K562 (cell line): ENCODE measurements around the gene BMP10. TPM values are rescaled to one million over a fixed set of nuclear protein-coding genes. Genes with fewer than 3 reads are reported as not detected.
A peak's percentile ranks its signal among the peaks of the same experiment; 100 is the strongest.

Experiments
- ATF7 ChIP-seq: fragments of 450-650 bp; IDR thresholded peaks from 2 replicates; pipeline ENCODE4 v1.7.1; 2014; ENCODE audit warnings: mild to moderate bottlenecking, moderate library complexity
- CXXC5 ChIP-seq: fragments of 250-450 bp; sonication (Bioruptor Pico); IDR thresholded peaks from 2 replicates; pipeline ENCODE4 v1.8.0; 2022; ENCODE audit warnings: inconsistent platforms, mild to moderate bottlenecking, moderate library complexity
- DEAF1 ChIP-seq: fragments of 450-650 bp; formaldehyde crosslinking; IDR thresholded peaks from 2 replicates; pipeline ENCODE4 v1.4.0; 2020; ENCODE audit warnings: mild to moderate bottlenecking, moderate library complexity
- ELF4 ChIP-seq: fragments of 450-650 bp; formaldehyde crosslinking; IDR thresholded peaks from 2 replicates; pipeline ENCODE4 v1.4.0; 2022; ENCODE audit warnings: missing genetic modification characterization
- ESRRA ChIP-seq: fragments of 450-650 bp; IDR thresholded peaks from 2 replicates; pipeline ENCODE4 v1.6.1; 2014; ENCODE audit warnings: low read depth, mild to moderate bottlenecking, moderate library complexity, borderline replicate concordance
- ETV1 ChIP-seq: fragments of 450-650 bp; conservative IDR thresholded peaks from 2 replicates; pipeline ENCODE4 v1.6.1; 2016; ENCODE audit warnings: missing genetic modification characterization, control low read depth, low read depth, missing compliant biosample characterization
- ETV6 ChIP-seq, 3 experiments: fragments of 150-350 bp in 1 of 3; sonication (generic) in 1 of 3; formaldehyde crosslinking in 1 of 3; IDR thresholded peaks; 2 replicates each; pipeline versions ENCODE4 v1.6.1 to v1.8.0; 2014 to 2022; ENCODE audit warnings: borderline replicate concordance in 2 of 3, low read depth in 2 of 3, antibody characterized with exemption in 1 of 3, low read length in 1 of 3, mild to moderate bottlenecking in 1 of 3, missing genetic modification reagents in 1 of 3
- FOSL1 ChIP-seq: fragments of 200-800 bp; sonication (Bioruptor generic); conservative IDR thresholded peaks from 2 replicates; pipeline ENCODE4 v1.6.1; 2016; ENCODE audit warnings: missing genetic modification characterization, missing compliant biosample characterization
- NR2C2 ChIP-seq, 2 experiments: fragments of 200-800 bp in 1 of 2; sonication (Bioruptor generic) in 1 of 2; sonication (generic) in 1 of 2; formaldehyde crosslinking in 1 of 2; IDR thresholded peaks; 2 replicates each; pipeline versions ENCODE4 v1.6.1 to v1.8.0; 2016 to 2022; ENCODE audit warnings: mild to moderate bottlenecking in 1 of 2, missing compliant biosample characterization in 1 of 2, missing genetic modification characterization in 1 of 2, missing genetic modification reagents in 1 of 2
- NUFIP1 ChIP-seq: fragments of 450-650 bp; IDR thresholded peaks from 2 replicates; pipeline ENCODE4 v1.6.1; 2018; ENCODE audit not compliant: partially characterized antibody
- PATZ1 ChIP-seq: fragments of 250-450 bp; sonication (Bioruptor Pico); IDR thresholded peaks from 2 replicates; pipeline ENCODE4 v1.5.0; 2020; ENCODE audit warnings: mild to moderate bottlenecking, borderline replicate concordance
- SOX6 ChIP-seq: fragments of 450-650 bp; IDR thresholded peaks from 2 replicates; pipeline ENCODE4 v1.6.1; 2014; ENCODE audit warnings: mild to moderate bottlenecking
- TCF3 ChIP-seq: sonication (generic); formaldehyde crosslinking; IDR thresholded peaks from 2 replicates; pipeline ENCODE4 v1.4.0; 2020; ENCODE audit warnings: mild to moderate bottlenecking, missing genetic modification reagents
- TRIM24 ChIP-seq, 2 experiments: fragments of 450-650 bp; IDR thresholded peaks; 2 replicates each; pipeline ENCODE4 v1.6.1; 2016
- ZNF609 ChIP-seq: sonication (generic); formaldehyde crosslinking; IDR thresholded peaks from 2 replicates; pipeline ENCODE4 v1.8.1; 2023; ENCODE audit warnings: missing genetic modification reagents, mild to moderate bottlenecking, borderline replicate concordance
- polyA plus RNA-seq, 8 experiments: library from polyadenylated mRNA; depleted of rRNA in 4 of 8; stranded (reverse) in 5 of 8; unstranded in 3 of 8; fragments of >200 nt; fragmentation: Nextera tagmentation in 2 of 8; fragmentation: Illumina TruSeq in 1 of 8; extraction: Ambion mirVana in 2 of 8; extraction: Trizol in 1 of 8; gene quantifications; 2 replicates each; pipeline versions ENCODE4 v1.2.1 to v1.2.3, GENCODE V29; 2011 to 2014; ENCODE audit warnings: inconsistent platforms in 1 of 8, missing spikeins in 1 of 8
- total RNA-seq, 7 experiments: library from RNA; depleted of rRNA in 6 of 7; stranded (reverse); fragments of >200 nt in 6 of 7; fragmentation: Illumina TruSeq in 2 of 7; extraction: Trizol in 2 of 7; gene quantifications; 2 replicates each; pipeline versions ENCODE4 v1.2.1 to v1.2.3, GENCODE V29; 2011 to 2021; ENCODE audit warnings: low replicate concordance in 1 of 7
- TF ChIP-seq, protein P1 (sequence below): fragments of 250-450 bp; sonication (Bioruptor Pico); IDR thresholded peaks from 2 replicates; pipeline ENCODE4 v1.9.0; 2021; ENCODE audit warnings: mild to moderate bottlenecking, inconsistent platforms

Gene BMP10
- total and polyA plus RNA-seq, 9 of the 15 experiments (the other 6 are each of a cell fraction or from before 2014, with no cell fraction given) = 0.11 to 0.91 (median 0.43) TPM

- TF ChIP-seq DEAF1 (no peak), SOX6 (peak; percentile 24; the same call in 1 of the 2 replicates), TCF3 (CRISPR knock-in tag) (no peak), NR2C2 (CRISPR knock-in tag; IDR thresholded peaks at IDR 0.05) (no peak), NR2C2 (tag; IDR thresholded peaks at IDR 0.05) (0 out of 2 replicates have a peak, but pooled peaks have one; percentile 11), PATZ1 (CRISPR knock-in tag) (0 out of 2 replicates have a peak, but pooled peaks have one; percentile 36), ESRRA (peak; percentile 20; the same call in 1 of the 2 replicates), ZNF609 (CRISPR knock-in tag) (no peak), ELF4 (no peak), CXXC5 (CRISPR knock-in tag) (peak; percentile 60), ATF7 (0 out of 2 replicates have a peak, but pooled peaks have one; percentile 25), NUFIP1 (no peak), ETV1 (tag) (peak; percentile 90), FOSL1 (tag) (peak; percentile 40; the same call in 1 of the 2 replicates), ETV6 (IDR thresholded peaks at IDR 0.05; ENCODE audit: borderline replicate concordance in 1 of 2, low read depth in 2 of 2, low read length in 1 of 2) (0 out of 4 replicates have a peak, but pooled peaks of 1 of the 2 experiments have one; percentile 36), ETV6 (CRISPR knock-in tag; IDR thresholded peaks at IDR 0.05; ENCODE audit: borderline replicate concordance) (no peak), TRIM24 (IDR thresholded peaks at IDR 0.05) (peak in 1 of 2 experiments; percentile 8; a peak in 1 of 4 replicates)
- TF ChIP-seq, protein P1, sequence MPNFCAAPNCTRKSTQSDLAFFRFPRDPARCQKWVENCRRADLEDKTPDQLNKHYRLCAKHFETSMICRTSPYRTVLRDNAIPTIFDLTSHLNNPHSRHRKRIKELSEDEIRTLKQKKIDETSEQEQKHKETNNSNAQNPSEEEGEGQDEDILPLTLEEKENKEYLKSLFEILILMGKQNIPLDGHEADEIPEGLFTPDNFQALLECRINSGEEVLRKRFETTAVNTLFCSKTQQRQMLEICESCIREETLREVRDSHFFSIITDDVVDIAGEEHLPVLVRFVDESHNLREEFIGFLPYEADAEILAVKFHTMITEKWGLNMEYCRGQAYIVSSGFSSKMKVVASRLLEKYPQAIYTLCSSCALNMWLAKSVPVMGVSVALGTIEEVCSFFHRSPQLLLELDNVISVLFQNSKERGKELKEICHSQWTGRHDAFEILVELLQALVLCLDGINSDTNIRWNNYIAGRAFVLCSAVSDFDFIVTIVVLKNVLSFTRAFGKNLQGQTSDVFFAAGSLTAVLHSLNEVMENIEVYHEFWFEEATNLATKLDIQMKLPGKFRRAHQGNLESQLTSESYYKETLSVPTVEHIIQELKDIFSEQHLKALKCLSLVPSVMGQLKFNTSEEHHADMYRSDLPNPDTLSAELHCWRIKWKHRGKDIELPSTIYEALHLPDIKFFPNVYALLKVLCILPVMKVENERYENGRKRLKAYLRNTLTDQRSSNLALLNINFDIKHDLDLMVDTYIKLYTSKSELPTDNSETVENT (CRISPR knock-in tag) = no peak
These were observed 18.3 kb upstream of the BMP10 start (continued) for GRCh38 chr2:68889500-68889899.
